ENCODE results near the gene DUSP5. TPM values are rescaled to one million over a fixed set of nuclear protein-coding genes. Genes with fewer than 3 reads are reported as not detected.

DUSP5 gene
- total RNA-seq, 4 donors from 2014 or later: 3.8 to 25.7 (median 4.6) TPM

DNA sequence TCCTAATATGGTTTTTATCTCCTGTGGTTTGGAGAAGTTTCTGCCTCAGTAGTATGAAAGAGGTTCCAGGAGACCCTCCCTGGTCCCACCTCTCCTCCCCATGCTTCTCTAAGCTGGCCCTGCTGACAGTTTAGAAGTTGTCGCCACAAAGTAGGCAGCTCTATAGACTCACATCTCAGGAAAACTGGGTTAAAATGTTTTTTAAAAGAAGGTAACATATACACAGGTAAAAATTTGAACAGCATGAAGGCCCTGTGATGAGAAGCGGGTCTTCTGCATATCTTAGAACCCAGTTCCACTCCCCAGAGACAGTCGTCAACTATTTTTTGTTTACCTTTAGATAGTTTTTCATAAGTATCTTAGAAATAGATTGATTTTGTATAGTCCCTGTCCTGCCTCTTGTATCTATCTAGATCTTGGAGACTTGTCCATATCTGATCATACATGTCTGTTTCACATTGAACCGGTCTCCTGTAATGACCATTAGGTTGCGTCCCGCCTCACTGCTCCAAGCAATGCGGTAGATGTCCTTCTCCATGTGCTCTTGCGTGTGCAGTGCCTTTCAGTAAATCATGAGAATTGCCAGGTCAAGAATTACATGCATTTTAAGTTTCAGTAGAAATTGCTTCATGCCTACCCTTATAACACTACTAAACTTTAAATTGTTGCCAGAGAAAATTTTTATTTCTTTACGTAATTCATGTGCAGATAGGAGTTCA is 2.2 kb downstream of the DUSP5 start:
- no peaks in the 10 kb centered on the region for H3K27me3 ChIP-seq
- no peak for TF ChIP-seq EP300 (IDR thresholded peaks at IDR 0.05)
- TF ChIP-seq POLR2AphosphoS5 (IDR thresholded peaks at IDR 0.05): no peak
- TF ChIP-seq POLR2A (IDR thresholded peaks at IDR 0.05; ENCODE audit: low read depth): no peak
- intact Hi-C loops (cut with DNase I): loop anchor here (5.0 kb wide), 4 partner anchors 47 to 193 kb away; no protein-coding TSS in a partner anchor
- peak overlapping the region in 3 of 4 donors; percentile 73 to 83 (median 82) for H3K4me3 ChIP-seq
- H3K4me1 ChIP-seq: peaks cover 73 to 86% (median 84%) of the 10 kb centered on the region in 4 donors
- H3K36me3 ChIP-seq: no peaks in the 10 kb centered on the region
- peak overlapping the region; percentile 88 to 93 (median 92) for H3K27ac ChIP-seq (replicated peaks in 1 of 4)
- H3K9me3 ChIP-seq: no peaks in the 10 kb centered on the region
- DNase-seq (ENCODE audit: extremely low spot score): no peak
- WGBS: 87% methylated on average over 9 of the region's 9 CpGs

DNA sequence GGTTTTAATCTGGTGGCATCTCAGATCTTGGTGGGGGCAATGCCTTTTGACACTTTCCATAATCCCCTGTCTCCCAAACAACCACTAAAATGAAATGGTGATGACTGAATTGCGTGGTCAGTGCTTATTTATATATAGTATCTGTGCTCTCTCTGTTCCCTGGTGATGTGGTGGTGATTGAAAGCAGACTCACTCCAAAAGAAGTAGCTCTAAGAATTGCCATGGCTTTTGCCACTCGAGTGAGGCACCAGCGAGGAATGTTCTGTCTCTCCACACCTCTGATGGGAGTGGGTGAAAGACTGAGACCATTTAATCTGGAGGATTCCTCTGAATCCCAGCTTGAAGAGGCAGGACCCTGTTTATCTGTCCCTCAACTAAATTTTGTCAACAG is 2.8 kb downstream of the DUSP5 start:
- intact Hi-C loops (cut with DNase I): loop anchor here (5.0 kb wide), 1 partner anchor 193 kb away; no protein-coding TSS in a partner anchor
- Histone ChIP-seq H3K27me3 (no peaks in the 10 kb centered on the region), H3K36me3 (no peaks in the 10 kb centered on the region), H3K9me3 (no peaks in the 10 kb centered on the region), H3K4me1 (peaks cover 78 to 90% (median 88%) of the 10 kb centered on the region in 4 donors), H3K27ac (replicated peaks in 1 of 4) (peak overlapping the region; percentile 59 to 93 (median 78)), H3K4me3 (no peak overlapping the region)
- TF ChIP-seq POLR2A (IDR thresholded peaks at IDR 0.05; ENCODE audit: low read depth) (no peak), POLR2AphosphoS5 (IDR thresholded peaks at IDR 0.05) (peak in 1 of 2 donors; percentile 18), EP300 (IDR thresholded peaks at IDR 0.05) (no peak)
- TF ChIP-seq, protein P1, sequence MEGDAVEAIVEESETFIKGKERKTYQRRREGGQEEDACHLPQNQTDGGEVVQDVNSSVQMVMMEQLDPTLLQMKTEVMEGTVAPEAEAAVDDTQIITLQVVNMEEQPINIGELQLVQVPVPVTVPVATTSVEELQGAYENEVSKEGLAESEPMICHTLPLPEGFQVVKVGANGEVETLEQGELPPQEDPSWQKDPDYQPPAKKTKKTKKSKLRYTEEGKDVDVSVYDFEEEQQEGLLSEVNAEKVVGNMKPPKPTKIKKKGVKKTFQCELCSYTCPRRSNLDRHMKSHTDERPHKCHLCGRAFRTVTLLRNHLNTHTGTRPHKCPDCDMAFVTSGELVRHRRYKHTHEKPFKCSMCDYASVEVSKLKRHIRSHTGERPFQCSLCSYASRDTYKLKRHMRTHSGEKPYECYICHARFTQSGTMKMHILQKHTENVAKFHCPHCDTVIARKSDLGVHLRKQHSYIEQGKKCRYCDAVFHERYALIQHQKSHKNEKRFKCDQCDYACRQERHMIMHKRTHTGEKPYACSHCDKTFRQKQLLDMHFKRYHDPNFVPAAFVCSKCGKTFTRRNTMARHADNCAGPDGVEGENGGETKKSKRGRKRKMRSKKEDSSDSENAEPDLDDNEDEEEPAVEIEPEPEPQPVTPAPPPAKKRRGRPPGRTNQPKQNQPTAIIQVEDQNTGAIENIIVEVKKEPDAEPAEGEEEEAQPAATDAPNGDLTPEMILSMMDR (IDR thresholded peaks at IDR 0.05): no peak
- 63% methylated on average over 3 of the region's 3 CpGs for WGBS
- DNase-seq (ENCODE audit: extremely low spot score): no peak

DNA sequence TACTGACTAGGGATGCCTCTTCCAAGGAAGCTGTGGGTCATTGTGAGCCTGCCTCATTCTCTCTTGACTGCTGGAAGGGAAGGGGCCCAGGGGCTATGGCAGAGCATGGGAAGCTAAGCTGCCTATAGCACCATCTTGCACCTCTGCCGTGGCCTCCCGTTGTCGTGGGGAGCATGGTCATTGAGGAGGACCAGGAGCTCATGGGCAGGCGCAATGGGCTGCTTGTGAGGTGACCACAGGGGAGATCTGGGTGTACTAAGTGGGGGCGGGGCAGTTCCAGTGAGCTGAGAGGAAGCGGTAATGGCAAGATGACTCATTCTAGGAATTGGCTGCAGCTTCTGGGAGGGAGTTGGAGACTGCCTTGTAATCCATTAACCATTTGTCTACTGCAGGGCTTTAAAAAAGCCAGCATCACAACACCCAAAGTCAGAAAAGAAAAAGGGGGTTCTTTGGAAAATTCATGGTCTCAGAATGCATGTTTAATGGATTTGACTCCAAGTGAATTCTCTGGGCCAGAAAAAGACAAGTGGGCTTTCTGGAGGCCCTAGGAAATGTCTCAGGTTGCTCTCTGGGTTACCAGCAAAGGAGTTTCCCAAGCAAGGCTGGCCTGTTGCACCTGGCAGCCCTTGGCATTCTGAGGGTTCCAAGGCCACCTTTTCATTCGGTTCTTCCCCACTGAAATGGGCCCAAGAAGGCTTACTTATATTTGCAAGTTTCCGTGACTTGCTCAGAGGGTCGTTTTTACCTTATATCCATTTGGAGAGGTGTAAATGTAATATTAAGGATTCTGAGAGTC is 3.6 kb downstream of the DUSP5 start:
- Histone ChIP-seq H3K27me3 (no peaks in the 10 kb centered on the region), H3K4me3 (peak overlapping the region in 1 of 4 donors; percentile 13), H3K4me1 (peaks cover 75 to 86% (median 85%) of the 10 kb centered on the region in 4 donors), H3K27ac (replicated peaks in 1 of 4) (peak overlapping the region; percentile 59 to 93 (median 78)), H3K9me3 (no peaks in the 10 kb centered on the region), H3K36me3 (no peaks in the 10 kb centered on the region)
- WGBS: 36% methylated on average over 9 of the region's 9 CpGs
- intact Hi-C loops (cut with DNase I): loop anchor here (5.0 kb wide), 1 partner anchor 194 kb away; no protein-coding TSS in a partner anchor
- TF ChIP-seq POLR2AphosphoS5 (IDR thresholded peaks at IDR 0.05) (peak; percentile 77 to 85), EP300 (IDR thresholded peaks at IDR 0.05) (no peak)
- DNase-seq (ENCODE audit: extremely low spot score): no peak

DNA sequence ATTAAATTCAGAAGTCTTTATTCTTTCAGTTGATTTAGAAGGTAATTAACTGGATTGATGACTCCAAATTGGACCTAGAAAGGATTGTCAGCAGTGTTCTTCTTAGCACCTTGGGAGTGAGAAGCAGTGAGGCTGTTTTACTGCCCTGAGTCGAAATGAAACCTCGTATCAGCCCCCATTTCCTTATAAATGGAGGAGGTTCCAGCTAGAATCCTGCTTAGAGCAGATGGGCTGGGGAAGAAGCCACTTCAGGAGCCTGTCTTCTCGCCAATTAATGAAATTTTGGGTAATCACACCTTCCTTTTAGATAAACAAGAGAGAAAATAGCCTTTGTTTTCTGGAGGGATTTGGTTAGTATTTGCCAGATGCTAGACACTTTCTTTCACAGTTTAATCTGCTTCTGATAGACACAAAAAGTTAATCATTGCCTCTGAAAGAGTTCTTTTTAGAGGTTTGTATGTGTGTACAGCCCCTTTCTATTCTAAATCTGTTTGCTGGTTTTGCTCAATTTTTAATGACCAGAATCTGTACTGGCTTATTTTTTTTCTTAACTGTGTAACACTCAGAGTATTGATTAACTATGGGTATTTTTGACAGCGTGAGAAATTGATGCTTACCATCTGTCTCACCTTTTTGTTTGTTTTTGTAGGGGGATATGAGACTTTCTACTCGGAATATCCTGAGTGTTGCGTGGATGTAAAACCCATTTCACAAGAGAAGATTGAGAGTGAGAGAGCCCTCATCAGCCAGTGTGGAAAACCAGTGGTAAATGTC is 4.6 kb downstream of the DUSP5 start:
- peaks cover 0 to 5% (median 2%) of the 10 kb centered on the region in 4 donors for H3K36me3 ChIP-seq
- H3K4me1 ChIP-seq: peaks cover 73 to 80% (median 77%) of the 10 kb centered on the region in 4 donors

More for the DNA sequence above, 4.6 kb downstream of the DUSP5 start:
- no peaks in the 10 kb centered on the region for H3K9me3 ChIP-seq
- no peaks in the 10 kb centered on the region for H3K27me3 ChIP-seq
- intact Hi-C loops (cut with DNase I): loop anchor here (5.0 kb wide), 1 partner anchor 195 kb away; no protein-coding TSS in a partner anchor
- DNase-seq (ENCODE audit: extremely low spot score): no peak
- WGBS: 52% methylated on average over 6 of the region's 6 CpGs
- TF ChIP-seq POLR2A (IDR thresholded peaks at IDR 0.05; ENCODE audit: low read depth) (no peak), EP300 (IDR thresholded peaks at IDR 0.05) (no peak), POLR2AphosphoS5 (IDR thresholded peaks at IDR 0.05) (no peak)
- TF ChIP-seq, protein P1 (IDR thresholded peaks at IDR 0.05): no peak
- H3K27ac ChIP-seq (replicated peaks in 1 of 4): peak overlapping the region; percentile 60 to 93 (median 85)
- no peak overlapping the region for H3K4me3 ChIP-seq
